HepG2 (cell line): Measurements from ENCODE around the gene MRNIP. TPM values are rescaled to one million over a fixed set of nuclear protein-coding genes. Genes with fewer than 3 reads are reported as not detected.
A peak's percentile ranks its signal among the peaks of the same experiment; 100 is the strongest.

Experiments used
- EHMT2 ChIP-seq: fragments of 200-600 bp; sonication (generic); IDR thresholded peaks from 2 replicates; pipeline ENCODE4 v1.7.0; 2017; ENCODE audit warnings: antibody characterized with exemption, low read depth, low read length, borderline replicate concordance
- KAT2B ChIP-seq: fragments of 150-350 bp; IDR thresholded peaks from 2 replicates; pipeline ENCODE4 v1.6.1; 2014; ENCODE audit warnings: low read depth, low read length, borderline replicate concordance
- NFIC ChIP-seq: IDR thresholded peaks from 2 replicates; pipeline ENCODE4 v1.6.1; 2012; ENCODE audit warnings: mild to moderate bottlenecking, low read length, inconsistent platforms
- NONO ChIP-seq, 2 experiments: fragments of 450-650 bp in 1 of 2; sonication (generic) in 1 of 2; formaldehyde crosslinking in 1 of 2; IDR thresholded peaks in 1 of 2; conservative IDR thresholded peaks in 1 of 2; 2 replicates each; pipeline versions ENCODE4 v1.6.1 to v1.8.0; 2017 to 2022; ENCODE audit warnings: mild to moderate bottlenecking in 1 of 2, missing genetic modification reagents in 1 of 2, moderate library complexity in 1 of 2
- NR1H2 ChIP-seq: sonication (generic); formaldehyde crosslinking; IDR thresholded peaks from 2 replicates; pipeline ENCODE4 v1.8.1; 2022; ENCODE audit warnings: low read depth, missing genetic modification reagents, borderline replicate concordance
- SAP130 ChIP-seq: IDR thresholded peaks from 2 replicates; pipeline ENCODE4 v1.6.1; 2016; ENCODE audit warnings: low read depth
- ZFP62 ChIP-seq: sonication (generic); formaldehyde crosslinking; IDR thresholded peaks from 2 replicates; pipeline ENCODE4 v1.4.0; 2020; ENCODE audit warnings: missing genetic modification reagents
- ZKSCAN1 ChIP-seq: fragments of 150-350 bp; IDR thresholded peaks from 2 replicates; pipeline ENCODE4 v1.6.1; 2014; ENCODE audit warnings: low read length
- ZNF33A ChIP-seq: sonication (generic); formaldehyde crosslinking; IDR thresholded peaks from 2 replicates; pipeline ENCODE4 v1.5.1; 2020; ENCODE audit warnings: missing genetic modification reagents, mild to moderate bottlenecking, moderate library complexity, borderline replicate concordance
- ZNF546 ChIP-seq: sonication (generic); formaldehyde crosslinking; conservative IDR thresholded peaks from 2 replicates; pipeline ENCODE4 v1.8.1; 2023; ENCODE audit warnings: mild to moderate bottlenecking, missing genetic modification reagents
- ZNF792 ChIP-seq: IDR thresholded peaks from 2 replicates; pipeline ENCODE4 v1.6.1; 2016
- polyA plus RNA-seq, 8 experiments: library from polyadenylated mRNA; depleted of rRNA in 3 of 8; stranded (reverse) in 7 of 8; unstranded in 1 of 8; fragments of >200 nt; fragmentation: Illumina TruSeq in 4 of 8; extraction: Trizol in 4 of 8; gene quantifications; 2 replicates each; pipeline versions ENCODE4 v1.2.1 to v1.2.3, GENCODE V29; 2011 to 2016; ENCODE audit warnings: low read depth in 4 of 8, missing spikeins in 1 of 8, mixed read lengths in 1 of 8; ENCODE audit not compliant: insufficient read depth in 1 of 8
- total RNA-seq, 5 experiments: library from RNA; depleted of rRNA; stranded (reverse); fragments of >200 nt; fragmentation: Illumina TruSeq; extraction: Trizol; gene quantifications; 2 replicates each; pipeline ENCODE4 v1.2.3, GENCODE V29; 2016; ENCODE audit warnings: low read depth in 1 of 5
- TF ChIP-seq, protein P1 (sequence below): sonication (generic); formaldehyde crosslinking; conservative IDR thresholded peaks from 2 replicates; pipeline ENCODE4 v1.4.0; 2020; ENCODE audit warnings: missing genetic modification reagents
- TF ChIP-seq, protein P2 (sequence below): sonication (generic); formaldehyde crosslinking; IDR thresholded peaks from 2 replicates; pipeline ENCODE4 v1.4.0; 2020; ENCODE audit warnings: missing genetic modification reagents
- TF ChIP-seq, protein P3 (sequence below), 2 experiments: sonication (generic) in 1 of 2; formaldehyde crosslinking in 1 of 2; IDR thresholded peaks; 2 replicates each; pipeline versions ENCODE4 v1.4.0 to v1.6.1; 2018 to 2020; ENCODE audit warnings: missing genetic modification reagents in 2 of 2, borderline replicate concordance in 1 of 2, low read depth in 1 of 2, mild to moderate bottlenecking in 1 of 2, missing biosample characterization in 1 of 2
- TF ChIP-seq, protein P4 (sequence below): sonication (generic); formaldehyde crosslinking; IDR thresholded peaks from 2 replicates; pipeline ENCODE4 v1.5.0; 2020; ENCODE audit warnings: mild to moderate bottlenecking, missing genetic modification reagents
- TF ChIP-seq, protein P5 (sequence below): sonication (generic); formaldehyde crosslinking; IDR thresholded peaks from 2 replicates; pipeline ENCODE4 v1.5.1; 2020; ENCODE audit warnings: missing genetic modification reagents, mild to moderate bottlenecking, borderline replicate concordance

MRNIP gene
- total and polyA plus RNA-seq, 2 of the 13 experiments (the other 11 are each of a cell fraction or from before 2014, with no cell fraction given): 15.5 to 34.1 TPM

DNA sequence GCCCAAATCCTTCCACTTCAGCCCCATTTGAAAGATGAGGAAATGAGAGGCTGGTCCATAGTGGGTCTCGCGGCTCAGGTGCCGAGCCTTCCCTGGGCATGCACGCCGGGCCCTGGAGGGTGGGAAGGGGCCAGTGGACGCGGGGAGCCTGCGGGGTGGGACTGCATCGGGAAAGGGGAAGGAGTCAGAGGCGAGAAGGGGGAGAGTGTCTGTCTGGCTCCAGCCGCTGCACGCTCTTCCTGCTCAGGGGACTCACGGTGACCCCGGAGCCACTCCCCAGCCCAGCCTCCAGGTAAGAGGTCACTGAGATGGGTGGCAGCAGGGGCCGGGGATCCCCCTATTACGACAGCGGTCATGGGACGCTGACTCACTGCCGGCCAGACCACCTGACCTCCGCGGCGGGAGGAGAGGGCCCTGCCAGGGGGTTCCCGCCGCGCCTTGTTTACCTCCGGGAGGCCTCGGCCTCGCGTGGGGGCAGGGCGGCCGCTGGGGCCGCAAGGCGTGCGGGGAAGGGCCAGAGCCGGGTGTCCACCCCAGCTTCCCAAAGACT, 39.8 kb downstream of the MRNIP start (continued):
- TF ChIP-seq, protein P1, sequence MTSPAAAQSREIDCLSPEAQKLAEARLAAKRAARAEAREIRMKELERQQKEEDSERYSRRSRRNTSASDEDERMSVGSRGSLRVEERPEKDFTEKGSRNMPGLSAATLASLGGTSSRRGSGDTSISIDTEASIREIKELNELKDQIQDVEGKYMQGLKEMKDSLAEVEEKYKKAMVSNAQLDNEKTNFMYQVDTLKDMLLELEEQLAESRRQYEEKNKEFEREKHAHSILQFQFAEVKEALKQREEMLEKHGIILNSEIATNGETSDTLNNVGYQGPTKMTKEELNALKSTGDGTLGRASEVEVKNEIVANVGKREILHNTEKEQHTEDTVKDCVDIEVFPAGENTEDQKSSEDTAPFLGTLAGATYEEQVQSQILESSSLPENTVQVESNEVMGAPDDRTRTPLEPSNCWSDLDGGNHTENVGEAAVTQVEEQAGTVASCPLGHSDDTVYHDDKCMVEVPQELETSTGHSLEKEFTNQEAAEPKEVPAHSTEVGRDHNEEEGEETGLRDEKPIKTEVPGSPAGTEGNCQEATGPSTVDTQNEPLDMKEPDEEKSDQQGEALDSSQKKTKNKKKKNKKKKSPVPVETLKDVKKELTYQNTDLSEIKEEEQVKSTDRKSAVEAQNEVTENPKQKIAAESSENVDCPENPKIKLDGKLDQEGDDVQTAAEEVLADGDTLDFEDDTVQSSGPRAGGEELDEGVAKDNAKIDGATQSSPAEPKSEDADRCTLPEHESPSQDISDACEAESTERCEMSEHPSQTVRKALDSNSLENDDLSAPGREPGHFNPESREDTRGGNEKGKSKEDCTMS: no peak
- TF ChIP-seq NR1H2 (CRISPR knock-in tag): no peak
- TF ChIP-seq SAP130 (CRISPR knock-in tag): peak; percentile 94
- TF ChIP-seq, protein P2, sequence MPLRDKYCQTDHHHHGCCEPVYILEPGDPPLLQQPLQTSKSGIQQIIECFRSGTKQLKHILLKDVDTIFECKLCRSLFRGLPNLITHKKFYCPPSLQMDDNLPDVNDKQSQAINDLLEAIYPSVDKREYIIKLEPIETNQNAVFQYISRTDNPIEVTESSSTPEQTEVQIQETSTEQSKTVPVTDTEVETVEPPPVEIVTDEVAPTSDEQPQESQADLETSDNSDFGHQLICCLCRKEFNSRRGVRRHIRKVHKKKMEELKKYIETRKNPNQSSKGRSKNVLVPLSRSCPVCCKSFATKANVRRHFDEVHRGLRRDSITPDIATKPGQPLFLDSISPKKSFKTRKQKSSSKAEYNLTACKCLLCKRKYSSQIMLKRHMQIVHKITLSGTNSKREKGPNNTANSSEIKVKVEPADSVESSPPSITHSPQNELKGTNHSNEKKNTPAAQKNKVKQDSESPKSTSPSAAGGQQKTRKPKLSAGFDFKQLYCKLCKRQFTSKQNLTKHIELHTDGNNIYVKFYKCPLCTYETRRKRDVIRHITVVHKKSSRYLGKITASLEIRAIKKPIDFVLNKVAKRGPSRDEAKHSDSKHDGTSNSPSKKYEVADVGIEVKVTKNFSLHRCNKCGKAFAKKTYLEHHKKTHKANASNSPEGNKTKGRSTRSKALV (CRISPR knock-in tag): 0 out of 2 replicates have a peak, but pooled peaks have one; percentile 23
- no peak for TF ChIP-seq ZNF33A (CRISPR knock-in tag)
- TF ChIP-seq, protein P3, sequence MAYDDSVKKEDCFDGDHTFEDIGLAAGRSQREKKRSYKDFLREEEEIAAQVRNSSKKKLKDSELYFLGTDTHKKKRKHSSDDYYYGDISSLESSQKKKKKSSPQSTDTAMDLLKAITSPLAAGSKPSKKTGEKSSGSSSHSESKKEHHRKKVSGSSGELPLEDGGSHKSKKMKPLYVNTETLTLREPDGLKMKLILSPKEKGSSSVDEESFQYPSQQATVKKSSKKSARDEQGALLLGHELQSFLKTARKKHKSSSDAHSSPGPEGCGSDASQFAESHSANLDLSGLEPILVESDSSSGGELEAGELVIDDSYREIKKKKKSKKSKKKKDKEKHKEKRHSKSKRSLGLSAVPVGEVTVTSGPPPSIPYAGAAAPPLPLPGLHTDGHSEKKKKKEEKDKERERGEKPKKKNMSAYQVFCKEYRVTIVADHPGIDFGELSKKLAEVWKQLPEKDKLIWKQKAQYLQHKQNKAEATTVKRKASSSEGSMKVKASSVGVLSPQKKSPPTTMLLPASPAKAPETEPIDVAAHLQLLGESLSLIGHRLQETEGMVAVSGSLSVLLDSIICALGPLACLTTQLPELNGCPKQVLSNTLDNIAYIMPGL (CRISPR knock-in tag; IDR thresholded peaks at IDR 0.05; ENCODE audit: borderline replicate concordance in 1 of 2, low read depth in 1 of 2): 0 out of 4 replicates have a peak, but pooled peaks of 1 of the 2 experiments have one; percentile 65
- no peak for TF ChIP-seq NONO (IDR thresholded peaks at IDR 0.05)
- TF ChIP-seq NONO (CRISPR knock-in tag; conservative IDR thresholded peaks at IDR 0.05): peak; percentile 95
- TF ChIP-seq ZKSCAN1: no peak
- no peak for TF ChIP-seq KAT2B
- TF ChIP-seq, protein P4, sequence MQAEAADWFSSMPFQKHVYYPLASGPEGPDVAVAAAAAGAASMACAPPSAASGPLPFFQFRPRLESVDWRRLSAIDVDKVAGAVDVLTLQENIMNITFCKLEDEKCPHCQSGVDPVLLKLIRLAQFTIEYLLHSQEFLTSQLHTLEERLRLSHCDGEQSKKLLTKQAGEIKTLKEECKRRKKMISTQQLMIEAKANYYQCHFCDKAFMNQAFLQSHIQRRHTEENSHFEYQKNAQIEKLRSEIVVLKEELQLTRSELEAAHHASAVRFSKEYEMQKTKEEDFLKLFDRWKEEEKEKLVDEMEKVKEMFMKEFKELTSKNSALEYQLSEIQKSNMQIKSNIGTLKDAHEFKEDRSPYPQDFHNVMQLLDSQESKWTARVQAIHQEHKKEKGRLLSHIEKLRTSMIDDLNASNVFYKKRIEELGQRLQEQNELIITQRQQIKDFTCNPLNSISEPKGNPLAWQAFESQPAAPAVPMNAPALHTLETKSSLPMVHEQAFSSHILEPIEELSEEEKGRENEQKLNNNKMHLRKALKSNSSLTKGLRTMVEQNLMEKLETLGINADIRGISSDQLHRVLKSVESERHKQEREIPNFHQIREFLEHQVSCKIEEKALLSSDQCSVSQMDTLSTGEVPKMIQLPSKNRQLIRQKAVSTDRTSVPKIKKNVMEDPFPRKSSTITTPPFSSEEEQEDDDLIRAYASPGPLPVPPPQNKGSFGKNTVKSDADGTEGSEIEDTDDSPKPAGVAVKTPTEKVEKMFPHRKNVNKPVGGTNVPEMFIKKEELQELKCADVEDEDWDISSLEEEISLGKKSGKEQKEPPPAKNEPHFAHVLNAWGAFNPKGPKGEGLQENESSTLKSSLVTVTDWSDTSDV (CRISPR knock-in tag): no peak; the same call in 1 of the 2 replicates
- no peak for TF ChIP-seq ZFP62 (CRISPR knock-in tag)
- TF ChIP-seq EHMT2: no peak
- no peak for TF ChIP-seq NFIC
- peak; percentile 68; the same call in 1 of the 2 replicates for TF ChIP-seq ZNF792 (CRISPR knock-in tag)
- no peak for TF ChIP-seq ZNF546 (CRISPR knock-in tag)
- TF ChIP-seq, protein P5, sequence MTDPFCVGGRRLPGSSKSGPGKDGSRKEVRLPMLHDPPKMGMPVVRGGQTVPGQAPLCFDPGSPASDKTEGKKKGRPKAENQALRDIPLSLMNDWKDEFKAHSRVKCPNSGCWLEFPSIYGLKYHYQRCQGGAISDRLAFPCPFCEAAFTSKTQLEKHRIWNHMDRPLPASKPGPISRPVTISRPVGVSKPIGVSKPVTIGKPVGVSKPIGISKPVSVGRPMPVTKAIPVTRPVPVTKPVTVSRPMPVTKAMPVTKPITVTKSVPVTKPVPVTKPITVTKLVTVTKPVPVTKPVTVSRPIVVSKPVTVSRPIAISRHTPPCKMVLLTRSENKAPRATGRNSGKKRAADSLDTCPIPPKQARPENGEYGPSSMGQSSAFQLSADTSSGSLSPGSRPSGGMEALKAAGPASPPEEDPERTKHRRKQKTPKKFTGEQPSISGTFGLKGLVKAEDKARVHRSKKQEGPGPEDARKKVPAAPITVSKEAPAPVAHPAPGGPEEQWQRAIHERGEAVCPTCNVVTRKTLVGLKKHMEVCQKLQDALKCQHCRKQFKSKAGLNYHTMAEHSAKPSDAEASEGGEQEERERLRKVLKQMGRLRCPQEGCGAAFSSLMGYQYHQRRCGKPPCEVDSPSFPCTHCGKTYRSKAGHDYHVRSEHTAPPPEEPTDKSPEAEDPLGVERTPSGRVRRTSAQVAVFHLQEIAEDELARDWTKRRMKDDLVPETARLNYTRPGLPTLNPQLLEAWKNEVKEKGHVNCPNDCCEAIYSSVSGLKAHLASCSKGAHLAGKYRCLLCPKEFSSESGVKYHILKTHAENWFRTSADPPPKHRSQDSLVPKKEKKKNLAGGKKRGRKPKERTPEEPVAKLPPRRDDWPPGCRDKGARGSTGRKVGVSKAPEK (CRISPR knock-in tag): no peak
